H9 (cell line): ENCODE results near the gene SLC2A11. TPM values are rescaled to one million over a fixed set of nuclear protein-coding genes. Genes with fewer than 3 reads are reported as not detected.

ENCODE experiments used
- DNase-seq: peaks from one replicate; pipeline ENCODE4 v3.0.0-alpha.2; 2017
- H2AFZ ChIP-seq: one replicate; pipeline ENCODE4 v1.6.1; 2013; ENCODE audit warnings: mild to moderate bottlenecking, low read length, control low read depth, moderate library complexity
- H2AK5ac ChIP-seq: 2 replicates; pipeline ENCODE4 v1.6.1; 2013; ENCODE audit warnings: low read length, control low read depth, mixed read lengths; ENCODE audit not compliant: insufficient read length
- H2BK120ac ChIP-seq: one replicate; pipeline ENCODE4 v1.6.1; 2013; ENCODE audit warnings: low read depth, mild to moderate bottlenecking, low read length, control low read depth, inconsistent platforms; ENCODE audit not compliant: poor library complexity, severe bottlenecking
- H2BK12ac ChIP-seq: 2 replicates; pipeline ENCODE4 v1.6.1; 2013; ENCODE audit warnings: low read length, control low read depth, mixed read lengths, low read depth; ENCODE audit not compliant: insufficient read length
- H2BK15ac ChIP-seq: 2 replicates; pipeline ENCODE4 v1.6.1; 2013; ENCODE audit warnings: low read depth, low read length, control low read depth
- H2BK20ac ChIP-seq: one replicate; pipeline ENCODE4 v1.6.1; 2013; ENCODE audit warnings: low read depth, mild to moderate bottlenecking, low read length, control low read depth, inconsistent platforms; ENCODE audit not compliant: poor library complexity, severe bottlenecking
- H2BK5ac ChIP-seq: 2 replicates; pipeline ENCODE4 v1.6.1; 2013; ENCODE audit warnings: low read length, control low read depth, mixed read lengths; ENCODE audit not compliant: insufficient read length
- H3K14ac ChIP-seq: 2 replicates; pipeline ENCODE4 v1.6.1; 2013; ENCODE audit warnings: low read length, control low read depth; ENCODE audit not compliant: insufficient read depth
- H3K18ac ChIP-seq: 2 replicates; pipeline ENCODE4 v1.6.1; 2013; ENCODE audit warnings: low read depth, mild to moderate bottlenecking, mixed read lengths, low read length, control low read depth; ENCODE audit not compliant: insufficient read length
- H3K23ac ChIP-seq: 2 replicates; pipeline ENCODE4 v1.6.1; 2013; ENCODE audit warnings: low read length, control low read depth, mixed read lengths, low read depth; ENCODE audit not compliant: insufficient read length
- H3K23me2 ChIP-seq: 2 replicates; pipeline ENCODE4 v1.6.1; 2013; ENCODE audit warnings: low read depth, mild to moderate bottlenecking, mixed read lengths, low read length, control low read depth; ENCODE audit not compliant: insufficient read length, poor library complexity, severe bottlenecking
- H3K27ac ChIP-seq: 2 replicates; pipeline ENCODE4 v1.5.1; 2013; ENCODE audit warnings: low read length, control low read depth, mixed read lengths, low read depth; ENCODE audit not compliant: insufficient read length
- H3K27me3 ChIP-seq: 2 replicates; pipeline ENCODE4 v1.6.1; 2013; ENCODE audit warnings: low read length, control low read depth, inconsistent platforms; ENCODE audit not compliant: insufficient read depth
- H3K4ac ChIP-seq: 2 replicates; pipeline ENCODE4 v1.6.1; 2013; ENCODE audit warnings: low read depth, mild to moderate bottlenecking, control low read depth, inconsistent platforms, low read length, moderate library complexity
- H3K4me1 ChIP-seq: 2 replicates; pipeline ENCODE4 v1.6.1; 2013; ENCODE audit warnings: low read length, control low read depth, inconsistent platforms; ENCODE audit not compliant: insufficient read depth
- H3K4me2 ChIP-seq: 2 replicates; pipeline ENCODE4 v1.6.1; 2013; ENCODE audit warnings: low read length, control low read depth, mixed read lengths; ENCODE audit not compliant: insufficient read length, insufficient read depth
- H3K56ac ChIP-seq: 2 replicates; pipeline ENCODE4 v1.6.1; 2013; ENCODE audit warnings: low read depth, mild to moderate bottlenecking, mixed read lengths, low read length, control low read depth; ENCODE audit not compliant: insufficient read length
- H3K79me1 ChIP-seq: 2 replicates; pipeline ENCODE4 v1.6.1; 2013; ENCODE audit warnings: low read depth, mild to moderate bottlenecking, moderate library complexity, low read length, control low read depth, inconsistent platforms; ENCODE audit not compliant: insufficient read depth, poor library complexity, severe bottlenecking
- H3K79me2 ChIP-seq: 2 replicates; pipeline ENCODE4 v1.6.1; 2013; ENCODE audit warnings: low read length, control low read depth, inconsistent platforms; ENCODE audit not compliant: insufficient read depth
- H3K9ac ChIP-seq: 2 replicates; pipeline ENCODE4 v1.6.1; 2013; ENCODE audit warnings: low read length, control low read depth, mixed read lengths; ENCODE audit not compliant: insufficient read length; ENCODE audit errors: extremely low read depth
- H3K9me3 ChIP-seq: one replicate; pipeline ENCODE4 v1.6.1; 2013; ENCODE audit warnings: low read depth, low read length, inconsistent platforms; ENCODE audit not compliant: control insufficient read depth
- H3T11ph ChIP-seq: one replicate; pipeline ENCODE4 v1.6.1; 2013; ENCODE audit warnings: mild to moderate bottlenecking, low read length, control low read depth, inconsistent platforms
- H4K20me1 ChIP-seq: one replicate; pipeline ENCODE4 v1.6.1; 2013; ENCODE audit not compliant: control insufficient read depth, insufficient read length, insufficient read depth
- H4K5ac ChIP-seq: 2 replicates; pipeline ENCODE4 v1.6.1; 2013; ENCODE audit warnings: low read depth, mild to moderate bottlenecking, mixed read lengths, low read length, control low read depth; ENCODE audit not compliant: insufficient read length
- H4K8ac ChIP-seq: replicated peaks from 2 replicates; pipeline ENCODE4 v1.6.1; 2013; ENCODE audit warnings: low read length, control low read depth, mixed read lengths, low read depth; ENCODE audit not compliant: insufficient read length
- H4K91ac ChIP-seq: 2 replicates; pipeline ENCODE4 v1.6.1; 2013; ENCODE audit warnings: low read depth, mild to moderate bottlenecking, moderate library complexity, mixed read lengths, low read length, control low read depth; ENCODE audit not compliant: insufficient read length
- H3K27ac Mint-ChIP-seq, 3 experiments: 2 replicates in 2 of 3; 3 replicates in 1 of 3; pipeline ENCODE4 v1.8.0; 2020 to 2021; ENCODE audit warnings: mixed read lengths in 3 of 3, mild to moderate bottlenecking in 1 of 3, moderate library complexity in 1 of 3
- H3K27me3 Mint-ChIP-seq: 2 replicates; pipeline ENCODE4 v1.8.0; 2021; ENCODE audit warnings: low read depth, mild to moderate bottlenecking, moderate library complexity, mixed read lengths
- H3K36me3 Mint-ChIP-seq, 3 experiments: 2 replicates in 2 of 3; 3 replicates in 1 of 3; pipeline ENCODE4 v1.8.0; 2020 to 2021; ENCODE audit warnings: low read depth in 3 of 3, mixed read lengths in 3 of 3; ENCODE audit not compliant: insufficient read depth in 1 of 3
- H3K4me1 Mint-ChIP-seq, 2 experiments: 2 replicates each; pipeline ENCODE4 v1.8.0; 2020; ENCODE audit warnings: mixed read lengths in 2 of 2
- H3K4me3 Mint-ChIP-seq, 2 experiments: 2 replicates in 1 of 2; 3 replicates in 1 of 2; pipeline ENCODE4 v1.8.0; 2020 to 2021; ENCODE audit warnings: mild to moderate bottlenecking in 2 of 2, mixed read lengths in 2 of 2, moderate library complexity in 1 of 2
- H3K9me3 Mint-ChIP-seq, 2 experiments: 2 replicates in 1 of 2; 3 replicates in 1 of 2; pipeline ENCODE4 v1.8.0; 2020; ENCODE audit warnings: mild to moderate bottlenecking in 2 of 2, mixed read lengths in 2 of 2, moderate library complexity in 1 of 2
- WGBS: extraction: QIAGEN DNeasy Blood & Tissue Kit; methylation state at CpG from one replicate; pipeline ENCODE4 v1.1.7; 2013; ENCODE audit warnings: missing lambda C conversion rate, low lambda C conversion rate, mixed read lengths; ENCODE audit not compliant: insufficient read length; ENCODE audit errors: extremely low coverage; 5-methylcytosine and 5-hydroxymethylcytosine counted together
- total RNA-seq: library from RNA; stranded (reverse); gene quantifications from 2 replicates; pipeline ENCODE4 v1.2.1, GENCODE V29; 2021
- TF ChIP-seq, protein P1 (sequence below): fragments of 200-600 bp; sonication (generic); conservative IDR thresholded peaks from 3 replicates; pipeline ENCODE4 v1.8.0; 2021; ENCODE audit warnings: antibody characterized with exemption, mild to moderate bottlenecking

The SLC2A11 gene
- total RNA-seq, 1 experiment from 2014 or later, result 15.0 TPM

- no peak overlapping the region for H3K4me2 ChIP-seq
These were observed 40.5 kb upstream of the SLC2A11 start for GRCh38 chr22:23817146-23817545.

More at GRCh38 chr22:23817146-23817545, 40.5 kb upstream of the SLC2A11 start:
- Histone ChIP-seq H2BK5ac (no peak overlapping the region), H3K23ac (no peak overlapping the region), H4K20me1 (no peaks in the 10 kb centered on the region), H2AFZ (no peak overlapping the region), H3K27me3 (no peaks in the 10 kb centered on the region), H2BK12ac (no peak overlapping the region), H3K79me2 (no peaks in the 10 kb centered on the region), H3K56ac (no peak overlapping the region), H3K23me2 (no peaks in the 10 kb centered on the region), H3K79me1 (no peaks in the 10 kb centered on the region), H3K4ac (no peak overlapping the region), H3K9ac (no peak overlapping the region), H3T11ph (no peak overlapping the region), H2BK15ac (no peak overlapping the region), H4K8ac (no peak overlapping the region), H3K27ac (no peak overlapping the region), H3K9me3 (no peaks in the 10 kb centered on the region), H4K5ac (no peak overlapping the region), H2BK120ac (no peak overlapping the region), H3K14ac (no peak overlapping the region), H2AK5ac (no peak overlapping the region), H4K91ac (no peak overlapping the region), H3K18ac (no peak overlapping the region), H3K4me1 (no peaks in the 10 kb centered on the region), H2BK20ac (no peak overlapping the region)
- Mint-ChIP-seq H3K27me3 (no peaks in the 10 kb centered on the region), H3K4me1 (peaks cover 5 to 10% of the 10 kb centered on the region in 2 experiments; a peak in 3 of 4 replicates), H3K9me3 (no peaks in the 10 kb centered on the region), H3K27ac (peak overlapping the region in 1 of 3 experiments; percentile 88; a peak in 1 of 7 replicates), H3K4me3 (no peak overlapping the region), H3K36me3 (peaks cover 54 to 93% (median 90%) of the 10 kb centered on the region in 3 experiments)
- TF ChIP-seq, protein P1, sequence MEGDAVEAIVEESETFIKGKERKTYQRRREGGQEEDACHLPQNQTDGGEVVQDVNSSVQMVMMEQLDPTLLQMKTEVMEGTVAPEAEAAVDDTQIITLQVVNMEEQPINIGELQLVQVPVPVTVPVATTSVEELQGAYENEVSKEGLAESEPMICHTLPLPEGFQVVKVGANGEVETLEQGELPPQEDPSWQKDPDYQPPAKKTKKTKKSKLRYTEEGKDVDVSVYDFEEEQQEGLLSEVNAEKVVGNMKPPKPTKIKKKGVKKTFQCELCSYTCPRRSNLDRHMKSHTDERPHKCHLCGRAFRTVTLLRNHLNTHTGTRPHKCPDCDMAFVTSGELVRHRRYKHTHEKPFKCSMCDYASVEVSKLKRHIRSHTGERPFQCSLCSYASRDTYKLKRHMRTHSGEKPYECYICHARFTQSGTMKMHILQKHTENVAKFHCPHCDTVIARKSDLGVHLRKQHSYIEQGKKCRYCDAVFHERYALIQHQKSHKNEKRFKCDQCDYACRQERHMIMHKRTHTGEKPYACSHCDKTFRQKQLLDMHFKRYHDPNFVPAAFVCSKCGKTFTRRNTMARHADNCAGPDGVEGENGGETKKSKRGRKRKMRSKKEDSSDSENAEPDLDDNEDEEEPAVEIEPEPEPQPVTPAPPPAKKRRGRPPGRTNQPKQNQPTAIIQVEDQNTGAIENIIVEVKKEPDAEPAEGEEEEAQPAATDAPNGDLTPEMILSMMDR, result no peak
- WGBS, result no CpG with 5 or more reads among the region's 6 CpGs
- peak; percentile 12 for DNase-seq
